ENCODE results near the gene MED1.
A peak's percentile ranks its signal among the peaks of the same experiment; 100 is the strongest.
"Not testable (repeated sequence)": the region's sequence is repeated elsewhere in the genome, so short reads cannot be mapped to it uniquely, and the experiment has no call there.

Gene MED1, protein sequence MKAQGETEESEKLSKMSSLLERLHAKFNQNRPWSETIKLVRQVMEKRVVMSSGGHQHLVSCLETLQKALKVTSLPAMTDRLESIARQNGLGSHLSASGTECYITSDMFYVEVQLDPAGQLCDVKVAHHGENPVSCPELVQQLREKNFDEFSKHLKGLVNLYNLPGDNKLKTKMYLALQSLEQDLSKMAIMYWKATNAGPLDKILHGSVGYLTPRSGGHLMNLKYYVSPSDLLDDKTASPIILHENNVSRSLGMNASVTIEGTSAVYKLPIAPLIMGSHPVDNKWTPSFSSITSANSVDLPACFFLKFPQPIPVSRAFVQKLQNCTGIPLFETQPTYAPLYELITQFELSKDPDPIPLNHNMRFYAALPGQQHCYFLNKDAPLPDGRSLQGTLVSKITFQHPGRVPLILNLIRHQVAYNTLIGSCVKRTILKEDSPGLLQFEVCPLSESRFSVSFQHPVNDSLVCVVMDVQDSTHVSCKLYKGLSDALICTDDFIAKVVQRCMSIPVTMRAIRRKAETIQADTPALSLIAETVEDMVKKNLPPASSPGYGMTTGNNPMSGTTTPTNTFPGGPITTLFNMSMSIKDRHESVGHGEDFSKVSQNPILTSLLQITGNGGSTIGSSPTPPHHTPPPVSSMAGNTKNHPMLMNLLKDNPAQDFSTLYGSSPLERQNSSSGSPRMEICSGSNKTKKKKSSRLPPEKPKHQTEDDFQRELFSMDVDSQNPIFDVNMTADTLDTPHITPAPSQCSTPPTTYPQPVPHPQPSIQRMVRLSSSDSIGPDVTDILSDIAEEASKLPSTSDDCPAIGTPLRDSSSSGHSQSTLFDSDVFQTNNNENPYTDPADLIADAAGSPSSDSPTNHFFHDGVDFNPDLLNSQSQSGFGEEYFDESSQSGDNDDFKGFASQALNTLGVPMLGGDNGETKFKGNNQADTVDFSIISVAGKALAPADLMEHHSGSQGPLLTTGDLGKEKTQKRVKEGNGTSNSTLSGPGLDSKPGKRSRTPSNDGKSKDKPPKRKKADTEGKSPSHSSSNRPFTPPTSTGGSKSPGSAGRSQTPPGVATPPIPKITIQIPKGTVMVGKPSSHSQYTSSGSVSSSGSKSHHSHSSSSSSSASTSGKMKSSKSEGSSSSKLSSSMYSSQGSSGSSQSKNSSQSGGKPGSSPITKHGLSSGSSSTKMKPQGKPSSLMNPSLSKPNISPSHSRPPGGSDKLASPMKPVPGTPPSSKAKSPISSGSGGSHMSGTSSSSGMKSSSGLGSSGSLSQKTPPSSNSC (N-terminal part only)

DNA sequence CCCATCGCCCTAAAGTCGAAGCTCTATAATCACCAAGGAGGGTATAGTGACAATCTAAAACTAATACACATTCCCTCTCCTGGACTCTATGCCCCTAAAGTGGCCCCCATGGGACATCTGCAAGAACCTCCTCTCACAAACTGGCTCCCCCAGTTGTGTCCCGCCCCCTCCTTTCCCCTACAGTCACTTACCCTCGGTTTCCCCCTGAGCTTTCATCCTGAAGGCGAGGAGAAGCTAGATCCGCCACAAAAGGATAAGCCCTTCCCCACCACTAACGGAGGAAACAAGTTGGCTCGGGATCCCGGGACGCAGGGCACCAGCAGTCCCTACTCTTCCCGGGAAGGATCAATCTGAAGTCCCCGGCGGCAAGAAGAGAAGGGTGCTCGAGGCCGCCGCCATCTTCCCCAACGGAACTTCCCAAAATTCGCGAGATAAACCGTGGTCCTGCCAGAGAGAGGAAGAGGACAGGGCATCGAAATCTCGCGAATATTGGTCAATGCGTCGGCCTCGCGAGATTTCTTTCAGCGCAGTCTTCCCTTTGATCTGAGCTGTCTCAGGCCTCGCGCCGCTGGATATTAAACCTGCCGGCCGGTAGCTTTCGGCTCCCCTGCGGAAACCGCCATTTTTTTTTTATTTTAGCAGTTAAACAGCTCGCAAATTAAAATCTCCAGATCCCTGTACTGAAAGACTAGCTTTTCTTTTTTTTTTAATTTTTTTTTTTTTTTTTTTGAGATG, at the start of gene MED1:
TSS of gene MED1 (minus strand) at position 417 of the 735 bp plus-strand sequence. CDS start at position 216, 201 bp downstream.
- DNase-seq (ENCODE audit: low spot score): peak; percentile 96

DNA sequence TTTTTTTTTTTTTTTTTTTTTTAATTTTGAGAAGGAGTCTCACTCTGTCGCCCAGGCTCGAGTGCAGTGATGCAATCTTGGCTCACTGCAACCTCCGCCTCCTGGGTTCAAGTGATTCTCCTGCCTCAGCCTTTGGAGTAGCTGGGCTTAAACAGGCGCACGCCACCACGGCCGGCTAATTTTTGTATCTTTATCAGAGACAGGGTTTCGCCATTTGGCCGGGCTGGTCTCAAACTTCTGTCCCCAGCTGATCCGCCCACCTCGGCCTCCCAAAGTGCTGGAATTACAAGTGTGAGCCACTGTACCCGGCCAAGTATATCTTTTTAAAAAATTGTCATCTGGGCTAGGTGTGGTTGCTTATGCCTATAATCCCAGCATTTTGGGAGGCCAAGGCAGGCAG, 45.9 kb upstream of the MED1 start:
- not testable (repeated sequence) for DNase-seq (ENCODE audit: low spot score)

DNA sequence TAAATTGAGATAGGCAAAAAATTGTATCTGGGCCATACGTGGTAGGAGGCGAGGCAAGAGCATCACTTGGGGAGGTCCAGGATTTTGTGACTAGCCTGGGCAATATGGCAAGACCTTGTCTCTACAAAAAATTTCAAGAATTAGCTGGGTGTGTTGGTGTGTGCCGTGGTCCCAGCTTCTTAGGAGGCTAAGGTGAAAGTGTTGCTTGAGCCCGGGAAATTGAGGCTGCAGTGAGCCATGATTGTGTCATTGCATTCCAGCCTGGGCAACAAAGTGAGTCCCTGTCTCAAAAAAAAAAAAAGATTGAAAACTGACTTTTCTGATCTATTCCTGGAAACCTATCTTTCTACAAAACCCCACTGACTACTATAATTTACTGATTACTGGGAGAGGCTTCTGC, 36.9 kb upstream of the MED1 start:
- DNase-seq (ENCODE audit: low spot score): no peak

DNA sequence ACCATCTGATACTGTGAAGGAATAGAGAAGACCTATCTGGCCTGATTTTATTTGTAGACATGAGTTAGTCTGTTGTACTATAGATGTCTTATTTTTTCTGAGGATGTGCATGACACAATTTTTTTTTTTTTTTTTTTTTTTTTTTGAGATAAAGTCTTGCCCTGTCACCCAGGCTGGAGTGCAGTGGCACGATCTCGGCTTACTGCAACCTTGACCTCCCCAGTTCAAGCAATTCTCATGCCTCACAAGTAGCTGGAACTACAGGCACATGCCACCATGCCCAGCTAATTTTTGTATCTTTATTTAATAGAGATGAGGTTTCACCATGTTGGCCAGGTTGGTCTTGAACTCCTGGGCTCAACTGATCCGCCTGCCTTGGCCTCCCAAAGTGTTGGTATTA, 36.4 kb upstream of the MED1 start:
- not testable (repeated sequence) for DNase-seq (ENCODE audit: low spot score)

DNA sequence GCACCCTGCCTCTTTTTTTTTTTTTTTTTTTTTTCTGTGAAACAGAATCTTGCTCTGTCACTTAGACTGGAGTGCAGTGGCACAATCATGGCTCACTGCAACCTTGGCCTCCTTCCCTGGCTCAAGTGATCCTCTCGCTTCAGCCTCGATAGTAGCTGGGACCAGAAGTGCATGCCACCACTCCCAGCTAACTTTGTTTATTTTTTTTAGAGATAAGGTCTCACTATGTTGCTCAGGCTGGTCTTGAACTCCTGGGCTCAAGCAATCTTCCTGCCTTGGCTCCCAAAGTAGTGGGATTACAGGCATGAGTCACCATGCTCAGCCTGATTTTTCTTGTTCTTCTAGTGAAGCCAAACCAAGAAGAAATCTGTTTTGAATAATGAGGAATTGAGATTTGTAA, 35.2 kb upstream of the MED1 start:
- DNase-seq (ENCODE audit: low spot score): peak; percentile 40

DNA sequence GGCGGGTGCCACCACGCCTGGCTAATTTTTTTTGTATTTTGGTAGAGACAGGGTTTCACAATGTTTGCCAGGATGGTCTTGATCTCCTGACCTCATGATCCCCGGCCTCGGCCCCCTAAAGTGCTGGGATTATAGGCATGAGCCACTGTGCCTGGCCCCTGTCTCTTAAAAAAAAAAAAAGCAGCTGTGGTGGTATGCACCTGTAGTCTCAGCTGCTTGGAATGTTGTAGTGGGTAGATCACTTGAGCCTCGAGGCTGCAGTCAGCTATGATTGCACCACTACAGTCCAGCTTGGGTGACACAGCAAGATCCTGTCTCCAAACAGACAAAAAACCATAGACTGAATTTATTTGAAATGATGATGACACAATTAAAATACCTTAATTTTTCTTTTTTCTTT, 34.5 kb upstream of the MED1 start:
- peak; percentile 73 for DNase-seq (ENCODE audit: low spot score)

DNA sequence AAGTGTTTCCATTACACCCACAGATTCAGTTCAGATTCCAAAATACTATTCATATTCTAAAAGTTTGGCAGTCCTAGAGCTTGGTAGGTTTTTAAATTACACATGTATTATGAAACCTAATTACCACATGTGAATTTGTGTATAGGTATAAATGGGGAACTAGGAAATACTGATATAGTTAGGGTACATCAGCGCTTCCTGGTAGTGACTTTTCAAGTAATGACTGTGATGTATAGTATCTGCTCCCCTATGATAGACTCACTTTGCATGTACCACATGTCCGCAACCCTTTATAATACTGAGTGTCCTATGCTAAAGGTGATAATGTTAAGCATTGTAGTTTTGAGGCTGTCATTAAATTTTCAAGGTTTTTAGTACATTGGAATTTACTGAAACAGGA, 33.1 kb upstream of the MED1 start:
- DNase-seq (ENCODE audit: low spot score): no peak

DNA sequence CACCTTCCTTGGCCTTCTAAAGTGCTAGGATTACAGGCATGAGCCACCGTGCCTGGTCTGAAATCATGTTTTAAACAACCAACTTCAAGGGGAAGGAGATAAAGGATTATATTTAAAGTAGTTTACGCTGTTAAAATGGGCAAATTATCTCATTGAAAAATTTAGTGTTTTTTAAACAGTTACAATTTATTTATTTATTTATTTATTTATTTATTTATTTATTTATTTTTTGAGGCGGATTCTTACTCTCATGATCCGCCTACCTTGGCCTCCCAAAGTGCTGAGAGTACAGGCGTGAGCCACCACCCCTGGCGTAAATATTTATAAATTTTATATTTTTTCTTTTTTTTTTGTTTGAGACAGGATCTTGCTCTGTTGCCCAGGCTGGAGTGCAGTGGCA, 32.4 kb upstream of the MED1 start:
- no peak for DNase-seq (ENCODE audit: low spot score)

DNA sequence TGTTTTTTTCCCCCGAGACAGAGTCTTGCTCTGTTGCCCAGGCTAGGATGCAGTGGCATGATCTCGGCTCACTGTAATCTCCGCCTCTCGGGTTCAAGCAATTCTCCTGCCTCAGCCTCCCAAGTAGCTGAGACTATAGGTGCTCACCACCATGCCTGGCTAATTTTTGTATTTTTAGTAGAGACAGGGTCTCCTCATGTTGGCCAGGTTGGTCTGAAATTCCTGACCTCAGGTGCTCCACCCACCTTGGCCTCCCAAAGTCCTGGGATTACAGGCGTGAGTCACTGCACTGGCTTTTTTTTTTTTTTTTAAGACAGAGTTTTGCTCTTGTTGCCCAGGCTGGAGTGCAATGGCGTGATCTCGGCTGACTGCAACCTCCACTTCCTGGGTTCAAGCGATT, 28.6 kb upstream of the MED1 start:
- DNase-seq (ENCODE audit: low spot score): not testable (repeated sequence)

DNA sequence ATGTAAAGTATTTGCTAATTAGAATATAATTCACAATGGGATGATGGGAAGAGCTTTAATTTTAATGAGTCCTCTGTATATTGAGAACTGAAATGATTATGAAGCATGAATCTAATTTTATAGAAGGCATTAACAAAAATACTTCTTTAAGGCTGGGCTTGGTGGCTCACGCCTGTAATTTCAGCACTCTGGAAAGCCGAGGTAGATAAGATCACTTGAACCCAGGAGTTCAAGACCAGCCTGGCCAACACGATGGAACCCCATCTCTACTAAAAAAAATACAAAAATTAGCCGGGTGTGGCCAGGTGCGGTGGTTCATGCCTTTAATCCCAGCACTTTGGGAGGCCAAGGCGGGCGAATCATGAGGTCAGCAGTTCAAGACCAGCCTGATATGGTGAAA, 22.2 kb upstream of the MED1 start:
- no peak for DNase-seq (ENCODE audit: low spot score)

DNA sequence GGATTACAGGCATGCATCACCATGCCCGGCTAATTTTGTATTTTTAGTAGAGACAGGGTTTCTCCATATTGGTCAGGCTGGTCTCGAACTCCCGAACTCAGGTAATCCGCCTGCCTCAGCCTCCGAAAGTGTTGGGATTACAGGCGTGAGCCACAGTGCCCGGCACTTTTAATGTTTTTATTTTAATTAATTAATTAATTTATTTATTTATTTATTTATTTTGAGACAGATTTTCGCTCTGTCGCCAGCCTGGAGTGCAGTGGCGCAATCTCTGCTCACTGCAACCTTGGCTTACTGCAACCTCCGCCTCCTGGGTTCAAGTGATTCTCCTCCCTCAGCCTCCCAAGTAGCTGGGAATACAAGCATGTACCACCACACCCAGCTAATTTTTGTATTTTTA, 17.5 kb upstream of the MED1 start:
- DNase-seq (ENCODE audit: low spot score): not testable (repeated sequence)

DNA sequence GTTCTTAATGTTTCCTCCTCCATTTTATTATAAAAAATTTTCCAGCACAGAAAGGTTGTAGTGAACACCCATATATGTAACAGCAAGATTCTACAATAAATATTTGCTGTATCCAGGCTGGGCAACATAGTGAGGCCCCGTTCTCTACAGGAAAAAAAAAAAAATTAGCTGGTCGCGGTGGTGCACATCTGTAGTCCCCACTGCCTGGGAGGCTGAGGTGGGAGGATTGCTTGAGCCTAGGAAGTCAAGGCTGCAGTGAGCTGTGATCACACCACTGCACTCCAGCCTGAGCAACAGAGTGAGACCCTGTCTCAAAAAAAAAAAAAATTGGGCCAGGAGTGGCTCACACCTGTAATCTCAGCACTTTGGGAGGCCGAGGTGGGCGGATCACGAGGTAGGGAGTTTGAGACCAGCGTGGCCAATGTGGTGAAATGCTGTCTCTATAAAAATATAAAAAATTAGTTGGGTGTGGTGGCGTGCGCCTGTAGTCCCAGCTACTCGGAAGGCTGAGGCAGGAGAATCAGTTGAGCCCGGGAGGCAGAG, 13.6 kb upstream of the MED1 start:
- DNase-seq (ENCODE audit: low spot score): not testable (repeated sequence)

DNA sequence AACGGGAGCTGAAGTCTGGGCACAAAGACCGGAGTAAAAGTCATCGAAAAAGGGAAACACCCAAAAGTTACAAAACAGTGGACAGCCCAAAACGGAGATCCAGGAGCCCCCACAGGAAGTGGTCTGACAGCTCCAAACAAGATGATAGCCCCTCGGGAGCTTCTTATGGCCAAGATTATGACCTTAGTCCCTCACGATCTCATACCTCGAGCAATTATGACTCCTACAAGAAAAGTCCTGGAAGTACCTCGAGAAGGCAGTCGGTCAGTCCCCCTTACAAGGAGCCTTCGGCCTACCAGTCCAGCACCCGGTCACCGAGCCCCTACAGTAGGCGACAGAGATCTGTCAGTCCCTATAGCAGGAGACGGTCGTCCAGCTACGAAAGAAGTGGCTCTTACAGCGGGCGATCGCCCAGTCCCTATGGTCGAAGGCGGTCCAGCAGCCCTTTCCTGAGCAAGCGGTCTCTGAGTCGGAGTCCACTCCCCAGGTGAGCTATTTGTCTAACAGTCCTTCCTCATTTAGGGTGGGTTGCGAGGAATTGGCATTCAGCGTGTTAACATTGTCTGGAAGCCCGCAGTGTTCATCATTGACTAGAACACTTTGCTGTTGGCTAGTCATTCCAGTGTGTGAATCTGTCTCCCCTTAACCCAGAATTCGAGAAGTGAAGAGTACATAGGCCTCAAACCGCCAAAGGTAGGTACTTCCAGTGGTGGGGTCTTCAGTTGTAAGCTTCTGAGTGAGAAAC, 11.7 kb upstream of the MED1 start:
- DNase-seq (ENCODE audit: low spot score): peak; percentile 17

DNA sequence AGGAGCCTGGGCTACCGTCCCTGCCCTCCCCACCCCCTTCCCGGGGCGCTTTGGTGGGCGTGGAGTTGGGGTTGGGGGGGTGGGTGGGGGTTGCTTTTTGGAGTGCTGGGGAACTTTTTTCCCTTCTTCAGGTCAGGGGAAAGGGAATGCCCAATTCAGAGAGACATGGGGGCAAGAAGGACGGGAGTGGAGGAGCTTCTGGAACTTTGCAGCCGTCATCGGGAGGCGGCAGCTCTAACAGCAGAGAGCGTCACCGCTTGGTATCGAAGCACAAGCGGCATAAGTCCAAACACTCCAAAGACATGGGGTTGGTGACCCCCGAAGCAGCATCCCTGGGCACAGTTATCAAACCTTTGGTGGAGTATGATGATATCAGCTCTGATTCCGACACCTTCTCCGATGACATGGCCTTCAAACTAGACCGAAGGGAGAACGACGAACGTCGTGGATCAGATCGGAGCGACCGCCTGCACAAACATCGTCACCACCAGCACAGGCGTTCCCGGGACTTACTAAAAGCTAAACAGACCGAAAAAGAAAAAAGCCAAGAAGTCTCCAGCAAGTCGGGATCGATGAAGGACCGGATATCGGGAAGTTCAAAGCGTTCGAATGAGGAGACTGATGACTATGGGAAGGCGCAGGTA, 11.0 kb upstream of the MED1 start:
- peak; percentile 92 for DNase-seq (ENCODE audit: low spot score)

DNA sequence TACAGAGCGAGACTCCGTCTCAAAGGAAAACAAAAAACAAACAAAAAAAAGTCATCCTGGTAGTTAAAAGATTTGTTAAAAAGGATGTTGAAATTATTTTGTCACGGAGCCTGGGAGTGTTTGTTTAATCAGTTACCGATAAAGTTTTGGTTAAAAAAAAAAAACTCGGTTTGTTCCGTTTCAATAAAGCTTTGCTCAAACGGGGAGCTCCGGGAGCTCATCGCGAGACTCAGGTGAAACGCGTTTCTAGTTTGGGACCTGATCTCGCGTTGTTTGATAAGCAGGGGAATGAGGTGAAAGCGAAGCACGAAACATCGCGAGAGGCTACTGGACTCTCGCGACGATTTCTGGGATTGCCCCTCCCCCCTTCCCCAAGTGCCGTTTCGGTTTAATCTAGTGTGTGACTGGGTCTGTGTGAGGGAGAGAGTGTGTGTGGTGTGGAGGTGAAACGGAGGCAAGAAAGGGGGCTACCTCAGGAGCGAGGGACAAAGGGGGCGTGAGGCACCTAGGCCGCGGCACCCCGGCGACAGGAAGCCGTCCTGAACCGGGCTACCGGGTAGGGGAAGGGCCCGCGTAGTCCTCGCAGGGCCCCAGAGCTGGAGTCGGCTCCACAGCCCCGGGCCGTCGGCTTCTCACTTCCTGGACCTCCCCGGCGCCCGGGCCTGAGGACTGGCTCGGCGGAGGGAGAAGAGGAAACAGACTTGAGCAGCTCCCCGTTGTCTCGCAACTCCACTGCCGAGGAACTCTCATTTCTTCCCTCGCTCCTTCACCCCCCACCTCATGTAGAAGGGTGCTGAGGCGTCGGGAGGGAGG, 10.3 kb upstream of the MED1 start, which contains the start of gene CDK12:
TSS of gene CDK12 (plus strand) at position 374 of the 813 bp plus-strand sequence. CDS start 586 bp downstream, outside the sequence.
- peak; percentile 98 for DNase-seq (ENCODE audit: low spot score)

DNA sequence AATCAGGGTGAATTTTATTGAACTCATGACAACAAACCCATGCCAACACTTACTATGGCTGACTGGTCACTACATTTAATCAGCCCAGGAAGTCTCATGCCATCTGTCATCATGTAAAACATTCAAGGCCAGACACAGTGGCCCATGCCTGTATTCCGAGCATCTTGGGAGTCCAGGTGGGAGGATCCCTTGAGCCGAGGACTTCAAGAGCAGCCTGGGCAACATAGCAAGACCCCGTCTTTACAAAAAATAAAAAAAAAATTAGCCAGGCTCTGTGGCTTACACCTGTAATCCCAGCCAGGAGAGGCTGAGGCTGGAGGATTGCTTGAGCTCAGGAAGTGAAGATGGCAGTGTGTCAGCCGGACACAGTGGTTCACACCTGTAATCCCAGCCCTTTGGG, 4.9 kb upstream of the MED1 start:
- no peak for DNase-seq (ENCODE audit: low spot score)

DNA sequence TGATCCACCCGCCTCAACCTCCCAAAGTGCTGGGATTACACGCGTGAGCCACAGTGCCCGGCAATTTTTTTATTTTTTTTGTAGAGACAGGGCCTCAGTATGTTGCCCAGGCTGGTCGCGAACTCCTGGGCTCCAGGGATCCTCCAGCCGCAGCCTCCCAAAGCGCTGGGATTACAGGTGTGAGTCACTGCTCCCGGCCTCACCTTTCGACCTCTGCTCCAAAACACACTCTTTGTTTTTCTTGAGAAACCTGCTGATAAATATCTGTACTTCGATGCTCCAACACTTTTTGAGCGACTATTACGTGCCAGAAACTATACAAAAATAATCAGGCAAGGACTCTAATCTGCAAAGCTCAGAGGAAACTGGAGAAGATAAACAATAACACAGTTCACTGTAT, 1.0 kb downstream of the MED1 start:
- no peak for DNase-seq (ENCODE audit: low spot score)

DNA sequence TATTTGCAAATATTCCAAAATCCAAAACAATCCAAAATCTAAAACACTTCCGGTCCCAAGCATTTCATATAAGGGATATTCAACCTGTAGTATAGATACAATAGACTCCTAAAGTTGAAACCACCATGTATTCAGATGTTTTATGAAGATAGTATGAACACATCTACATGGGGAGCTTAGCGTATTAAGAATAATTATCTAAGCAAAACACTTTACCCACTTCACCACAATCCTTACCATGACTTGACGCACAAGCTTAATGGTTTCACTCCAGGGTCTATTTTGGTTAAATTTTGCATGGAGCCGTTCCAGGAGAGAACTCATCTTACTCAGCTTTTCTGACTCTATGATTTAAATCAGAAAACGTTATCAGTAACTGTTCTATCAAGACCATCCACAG, 3.5 kb downstream of the MED1 start:
- DNase-seq (ENCODE audit: low spot score): no peak

DNA sequence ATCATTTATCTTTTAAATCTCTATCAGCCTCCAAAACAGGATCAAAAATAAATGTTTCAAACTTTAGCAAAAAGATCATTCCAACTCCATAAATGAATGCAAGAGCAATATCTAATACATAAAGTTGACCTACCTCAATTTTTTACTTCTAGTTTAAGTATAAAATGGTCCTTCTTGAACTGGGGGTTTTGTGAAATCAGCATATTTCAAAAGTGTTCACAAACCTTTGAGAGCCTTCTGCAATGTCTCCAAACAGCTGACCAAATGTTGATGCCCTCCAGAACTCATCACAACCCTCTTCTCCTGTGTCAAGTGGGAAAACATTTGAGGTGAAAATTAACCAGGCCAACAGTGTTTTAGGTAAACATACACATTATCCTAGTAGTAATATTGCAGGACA, 7.7 kb downstream of the MED1 start:
- DNase-seq (ENCODE audit: low spot score): no peak

All from GM03348 (cell line).